DMS153 treated with DMSO at 0.1 percent for 48 hours (cell line): ENCODE results near the gene AMPH.
A peak's percentile ranks its signal among the peaks of the same experiment; 100 is the strongest.
"Not testable (repeated sequence)": the region's sequence is repeated elsewhere in the genome, so short reads cannot be mapped to it uniquely, and the experiment has no call there.

ENCODE experiments used
- DNase-seq: peaks from one replicate; lab custom pipeline; 2025; ENCODE audit not compliant: unreplicated experiment; lab: John Stamatoyannopoulos, UW

AMPH gene

DNA sequence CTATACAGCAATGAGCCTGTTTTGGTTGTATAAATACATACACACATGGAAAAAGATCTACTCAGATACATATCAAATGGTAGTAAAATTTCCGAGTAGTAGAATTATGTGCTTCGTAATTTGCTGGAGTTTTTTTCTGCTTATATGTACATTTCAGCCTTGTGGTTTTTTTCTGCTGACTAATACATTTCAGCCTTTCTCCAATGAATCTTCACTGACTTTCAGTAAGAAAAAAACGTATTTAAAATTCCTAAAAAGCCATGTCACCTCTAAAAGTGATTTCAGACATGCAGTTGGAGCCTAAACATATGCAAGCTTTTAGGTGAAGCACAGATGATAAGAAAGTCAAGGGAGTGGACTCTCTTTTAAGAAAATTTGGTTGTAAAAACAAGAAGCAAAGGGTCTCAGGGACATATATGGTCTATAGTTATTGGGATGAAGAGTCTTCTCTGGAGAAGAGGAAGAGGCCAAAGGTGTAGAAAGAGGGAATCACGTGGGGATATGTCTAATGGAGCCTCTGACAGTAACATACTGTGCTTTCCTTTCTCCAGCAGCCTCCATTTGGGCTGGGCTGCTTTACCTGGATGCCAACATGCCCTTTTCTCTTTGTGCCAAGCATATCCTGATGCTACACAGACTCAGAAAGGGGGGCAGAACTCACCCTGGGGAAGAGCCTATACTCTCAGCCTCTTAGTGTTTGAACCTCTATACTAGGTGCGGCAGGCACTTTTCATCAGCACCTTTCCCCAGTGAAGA lies 2.4 kb downstream of the AMPH start:
- no peak for DNase-seq

DNA sequence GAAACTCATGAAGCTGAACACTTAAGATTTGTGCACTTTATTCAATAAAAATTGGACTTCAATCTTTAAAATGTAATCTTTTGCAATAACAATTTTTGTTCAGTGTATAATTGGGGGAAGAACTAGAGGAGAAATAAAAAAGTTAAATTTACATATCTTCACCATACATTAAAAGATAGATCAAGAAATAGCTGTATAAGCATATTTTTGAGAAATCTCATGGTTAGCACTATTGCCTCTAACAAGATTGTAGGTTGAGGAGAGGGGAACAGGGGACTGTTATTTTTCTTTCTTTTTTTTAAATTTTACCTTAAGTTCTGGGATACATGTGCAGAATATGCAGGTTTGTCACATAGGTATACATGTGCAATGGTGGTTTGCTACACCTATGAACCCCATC lies 5.3 kb downstream of the AMPH start:
- DNase-seq = no peak

DNA sequence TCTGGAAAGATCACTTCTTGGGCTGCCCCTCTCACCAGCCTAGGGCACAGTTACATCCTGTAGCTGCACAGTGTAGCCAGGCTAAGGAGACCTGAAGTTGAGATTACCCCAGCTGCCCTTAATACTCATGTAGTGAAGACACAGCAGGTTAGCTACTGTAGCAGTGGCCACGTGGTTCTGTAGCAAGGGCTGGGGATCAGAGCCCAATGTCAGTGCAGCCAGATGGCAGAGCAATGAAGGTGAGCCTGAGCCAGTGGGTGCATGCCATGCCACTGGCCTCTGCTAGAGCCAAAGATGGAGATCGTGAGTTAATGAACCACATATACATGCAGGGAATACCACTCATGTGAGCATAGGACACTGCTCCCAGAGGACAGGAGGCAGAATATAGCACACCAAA lies 15.5 kb downstream of the AMPH start:
- DNase-seq = no peak

- no peak for DNase-seq
Observed at GRCh38 chr7:38607466-38607865, 23.7 kb downstream of the AMPH start.

DNA sequence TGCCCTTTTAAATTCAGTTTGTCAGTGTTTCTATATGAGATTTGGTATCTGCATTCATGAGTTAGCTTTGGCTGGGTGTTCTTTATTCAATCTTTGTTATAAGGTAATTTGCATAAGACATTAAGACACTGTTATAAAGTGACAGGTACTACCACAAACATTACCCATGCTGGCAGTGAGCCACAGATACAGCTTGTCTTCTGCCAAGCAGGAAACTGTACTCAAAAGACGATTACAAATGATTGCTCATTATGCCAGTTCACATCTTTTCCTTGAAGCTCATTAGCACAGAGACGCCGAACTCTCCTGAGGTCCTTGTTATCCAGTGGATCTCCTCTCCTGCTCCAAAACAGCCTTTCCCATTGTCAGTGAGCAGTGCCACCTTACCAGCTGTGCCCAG lies 30.4 kb downstream of the AMPH start:
- DNase-seq = no peak

DNA sequence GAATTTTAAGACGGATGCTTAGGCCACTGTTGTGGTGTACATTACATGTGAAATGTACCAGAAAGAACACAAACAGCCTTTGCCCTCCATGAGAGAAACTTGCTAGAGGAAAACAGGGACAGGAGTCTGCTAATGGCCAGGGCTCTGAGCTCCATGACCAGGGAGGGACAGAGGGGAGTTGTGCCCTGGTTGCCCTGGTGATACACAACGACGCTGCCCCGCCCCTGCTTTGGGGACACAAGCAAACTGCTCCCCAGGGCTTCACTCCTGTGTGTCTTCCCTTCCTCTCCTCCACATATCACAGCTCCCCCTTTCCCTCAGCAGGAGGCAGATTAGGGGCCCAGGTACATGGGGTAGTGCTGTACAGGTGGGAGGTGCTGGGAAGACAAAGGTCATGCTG lies 36.2 kb downstream of the AMPH start:
- no peak for DNase-seq

DNA sequence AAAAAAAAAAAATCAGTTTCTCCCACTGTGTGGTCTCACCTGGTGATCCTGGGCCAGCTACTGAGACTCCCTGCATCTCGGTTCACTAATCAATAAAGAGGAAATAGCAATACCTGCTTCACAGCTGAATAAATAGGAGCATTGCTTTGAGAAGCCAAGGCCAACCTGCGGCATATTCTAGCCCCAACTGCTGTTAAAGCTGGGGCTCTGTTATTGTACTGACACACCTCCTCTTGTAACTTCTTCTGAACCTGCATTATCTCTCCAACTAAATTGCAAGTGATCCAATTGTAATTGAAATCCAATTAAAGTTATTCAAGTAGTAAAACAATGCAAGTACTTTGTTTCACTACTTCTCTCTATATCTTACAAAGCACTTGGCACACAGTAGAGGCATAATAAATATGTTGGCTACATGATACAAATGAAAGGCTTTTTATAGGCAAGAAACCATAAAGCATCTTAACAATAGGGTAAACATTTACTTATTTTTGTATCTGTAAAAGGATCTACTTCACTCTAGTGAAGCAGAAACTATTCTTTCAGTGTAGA lies 38.4 kb downstream of the AMPH start:
- no peak for DNase-seq

GRCh38 chr7:38585572-38586354 lies 45.4 kb downstream of the AMPH start:
- no peak for DNase-seq

GRCh38 chr7:38584443-38585210 lies 46.5 kb downstream of the AMPH start:
- DNase-seq = no peak

DNA sequence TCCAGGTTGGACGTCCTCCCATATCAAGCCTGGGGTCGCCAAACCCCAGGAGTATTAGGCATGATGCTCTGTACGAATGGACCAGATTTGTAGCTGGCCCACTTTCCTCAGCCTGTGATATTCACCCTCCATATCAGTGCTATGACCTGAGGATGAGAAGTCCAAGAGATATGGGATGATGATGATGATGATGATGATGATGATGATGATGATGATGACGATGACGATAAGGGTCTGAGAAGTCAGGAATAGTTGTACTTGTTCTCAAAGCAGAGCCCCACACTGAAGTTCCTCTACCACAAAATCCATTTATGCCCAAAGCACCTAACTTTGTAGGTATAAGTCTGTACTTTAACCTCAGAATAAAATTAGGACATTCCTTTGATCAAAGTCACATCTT lies 50.7 kb downstream of the AMPH start:
- no peak for DNase-seq

- DNase-seq = no peak
Observed at GRCh38 chr7:38574086-38574485, 57.1 kb downstream of the AMPH start.

- not testable (repeated sequence) for DNase-seq
Observed at GRCh38 chr7:38571620-38572019, 59.6 kb downstream of the AMPH start.

GRCh38 chr7:38568497-38568896 lies 62.7 kb downstream of the AMPH start:
- no peak for DNase-seq

- no peak for DNase-seq
Observed at GRCh38 chr7:38565289-38565688, 65.9 kb downstream of the AMPH start.

DNA sequence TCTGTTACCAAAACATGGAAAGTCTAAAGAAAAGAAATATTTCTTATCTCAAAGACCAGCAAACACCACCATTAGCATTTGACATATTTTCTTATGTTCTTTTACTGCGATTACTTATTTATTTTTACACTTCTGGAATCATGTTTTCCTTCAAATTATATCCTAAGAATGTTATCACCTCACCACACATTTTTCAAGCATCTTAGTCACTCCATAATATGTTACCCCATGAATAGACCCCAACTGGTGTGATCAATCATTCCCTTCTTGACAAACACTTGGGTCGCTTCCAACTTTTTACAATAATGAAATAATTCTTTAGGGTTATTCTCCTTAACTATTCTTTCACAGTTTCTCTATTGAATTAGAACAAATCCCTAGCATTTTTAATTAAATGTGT lies 67.4 kb downstream of the AMPH start:
- no peak for DNase-seq

DNA sequence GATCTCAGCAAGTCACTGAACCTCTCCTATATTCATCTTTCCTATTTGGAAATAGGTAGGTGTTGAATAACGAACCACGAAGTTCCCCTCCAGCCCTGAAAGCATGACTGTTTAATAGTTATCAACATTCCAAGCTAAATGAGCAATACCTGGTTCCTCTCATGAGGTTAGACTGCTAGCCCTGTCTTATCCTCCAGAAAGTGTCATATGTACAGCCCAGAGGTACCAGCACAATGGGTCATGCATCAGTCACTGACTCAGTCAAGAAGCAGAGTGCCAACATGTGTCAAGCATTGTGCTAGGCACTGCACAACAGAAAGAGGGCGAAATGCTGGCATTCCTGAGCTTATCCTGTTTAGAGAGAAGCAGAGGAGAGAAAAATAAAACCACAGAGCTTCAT lies 70.0 kb downstream of the AMPH start:
- DNase-seq = no peak

- no peak for DNase-seq
Observed at GRCh38 chr7:38558761-38559345, 72.3 kb downstream of the AMPH start.

GRCh38 chr7:38554586-38554985 lies 76.6 kb downstream of the AMPH start:
- no peak for DNase-seq

GRCh38 chr7:38550836-38551235 lies 80.3 kb downstream of the AMPH start:
- DNase-seq = no peak

DNA sequence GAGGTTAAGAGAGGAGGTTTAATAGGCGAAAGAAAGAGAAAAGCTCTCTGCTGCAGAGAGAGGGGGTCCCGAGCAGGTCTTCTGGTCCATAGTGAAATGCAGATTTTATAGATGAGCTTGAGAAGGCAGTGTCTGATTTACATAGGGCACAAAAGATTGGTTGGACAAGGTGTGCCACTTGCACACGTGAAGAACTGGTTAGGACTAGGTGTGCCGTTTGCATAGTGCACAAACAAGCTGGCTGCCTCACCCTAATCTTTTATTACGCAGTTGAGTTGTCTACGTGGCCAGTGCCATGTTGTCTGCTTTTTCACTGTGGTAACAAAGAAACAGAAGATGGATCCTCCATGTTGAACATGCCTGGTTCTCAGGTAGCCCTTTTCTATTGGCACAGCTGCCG lies 82.6 kb downstream of the AMPH start:
- DNase-seq = peak; percentile 52

GRCh38 chr7:38546763-38547162 lies 84.4 kb downstream of the AMPH start:
- no peak for DNase-seq
